ENCODE measurements around the gene DIP2C. TPM values are rescaled to one million over a fixed set of nuclear protein-coding genes. Genes with fewer than 3 reads are reported as not detected.

DIP2C gene
- total RNA-seq, 2 donors from 2014 or later = 21.1 to 23.8 TPM

DNA sequence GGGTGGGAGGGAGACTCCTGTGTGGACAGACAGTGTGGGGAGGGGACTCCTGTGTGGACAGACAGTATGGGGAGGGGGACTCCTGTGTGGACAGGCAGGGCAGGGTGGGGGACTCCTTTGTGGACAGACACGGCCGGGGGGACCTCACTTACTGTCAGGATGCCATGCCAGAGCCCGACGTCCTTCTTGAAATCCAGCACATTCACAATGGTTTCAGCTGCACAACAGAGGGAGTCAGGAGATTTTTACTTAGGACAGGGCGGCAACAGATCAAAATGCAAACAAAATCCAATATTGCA is 301.9 kb downstream of the DIP2C start:
- Histone ChIP-seq H3K4me3 (no peak overlapping the region), H3K27me3 (no peaks in the 10 kb centered on the region), H3K36me3 (peaks cover 58% of the 10 kb centered on the region), H3K4me1 (no peaks in the 10 kb centered on the region), H3K9me3 (no peaks in the 10 kb centered on the region), H3K27ac (peak overlapping the region in 1 of 2 donors; percentile 3)
- DNase-seq (ENCODE audit: low spot score) = no peak
- no peak for TF ChIP-seq CTCF (IDR thresholded peaks at IDR 0.05)

DNA sequence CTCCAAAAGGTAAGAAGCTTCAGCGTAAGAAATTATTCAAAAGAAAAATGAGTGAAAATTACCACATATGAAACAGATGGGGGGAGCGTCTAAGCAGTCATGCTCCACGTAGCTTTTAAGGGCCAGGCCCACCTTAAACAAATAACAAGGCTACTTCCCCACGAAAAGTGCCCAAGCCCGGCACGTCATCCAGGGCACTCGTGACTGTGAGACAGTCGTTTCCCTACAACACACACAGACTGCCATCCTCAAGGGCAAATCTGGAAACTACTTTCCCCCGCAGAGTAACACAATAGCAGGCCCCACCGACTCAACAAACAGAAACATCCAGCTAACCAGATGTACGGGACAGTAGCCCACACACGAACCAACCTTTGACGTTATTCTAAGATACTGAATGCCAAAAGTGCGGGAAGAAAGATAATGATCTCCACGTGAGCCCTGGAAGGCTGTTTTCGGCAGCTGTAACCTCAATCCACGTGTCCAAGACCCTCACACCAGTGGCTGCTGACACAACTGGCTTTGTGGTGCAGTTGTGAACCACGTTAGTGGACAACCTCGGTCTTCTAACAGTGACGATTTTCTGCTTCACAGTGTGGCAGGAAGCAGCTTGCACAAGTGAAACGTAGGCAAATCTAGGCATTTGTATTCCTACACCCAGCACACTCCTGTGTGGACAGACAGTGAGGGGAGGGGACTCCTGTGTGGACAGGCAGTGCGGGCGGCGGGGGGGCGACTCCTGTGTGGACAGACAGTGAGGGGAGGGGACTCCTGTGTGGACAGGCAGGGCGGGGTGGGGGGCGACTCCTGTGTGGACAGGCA is 302.5 kb downstream of the DIP2C start:
- Histone ChIP-seq H3K27me3 (no peaks in the 10 kb centered on the region), H3K4me1 (no peaks in the 10 kb centered on the region), H3K4me3 (no peak overlapping the region), H3K27ac (peak overlapping the region in 1 of 2 donors; percentile 3), H3K9me3 (no peaks in the 10 kb centered on the region), H3K36me3 (peaks cover 64% of the 10 kb centered on the region)
- no peak for TF ChIP-seq CTCF (IDR thresholded peaks at IDR 0.05)
- DNase-seq (ENCODE audit: low spot score) = no peak

- Histone ChIP-seq H3K27ac (no peak overlapping the region), H3K36me3 (peaks cover 66% of the 10 kb centered on the region), H3K9me3 (no peaks in the 10 kb centered on the region), H3K27me3 (no peaks in the 10 kb centered on the region), H3K4me3 (no peak overlapping the region), H3K4me1 (no peaks in the 10 kb centered on the region)
- no peak for DNase-seq (ENCODE audit: low spot score)
- TF ChIP-seq CTCF (IDR thresholded peaks at IDR 0.05) = no peak
These were observed 303.7 kb downstream of the DIP2C start for GRCh38 chr10:385571-386300.

DNA sequence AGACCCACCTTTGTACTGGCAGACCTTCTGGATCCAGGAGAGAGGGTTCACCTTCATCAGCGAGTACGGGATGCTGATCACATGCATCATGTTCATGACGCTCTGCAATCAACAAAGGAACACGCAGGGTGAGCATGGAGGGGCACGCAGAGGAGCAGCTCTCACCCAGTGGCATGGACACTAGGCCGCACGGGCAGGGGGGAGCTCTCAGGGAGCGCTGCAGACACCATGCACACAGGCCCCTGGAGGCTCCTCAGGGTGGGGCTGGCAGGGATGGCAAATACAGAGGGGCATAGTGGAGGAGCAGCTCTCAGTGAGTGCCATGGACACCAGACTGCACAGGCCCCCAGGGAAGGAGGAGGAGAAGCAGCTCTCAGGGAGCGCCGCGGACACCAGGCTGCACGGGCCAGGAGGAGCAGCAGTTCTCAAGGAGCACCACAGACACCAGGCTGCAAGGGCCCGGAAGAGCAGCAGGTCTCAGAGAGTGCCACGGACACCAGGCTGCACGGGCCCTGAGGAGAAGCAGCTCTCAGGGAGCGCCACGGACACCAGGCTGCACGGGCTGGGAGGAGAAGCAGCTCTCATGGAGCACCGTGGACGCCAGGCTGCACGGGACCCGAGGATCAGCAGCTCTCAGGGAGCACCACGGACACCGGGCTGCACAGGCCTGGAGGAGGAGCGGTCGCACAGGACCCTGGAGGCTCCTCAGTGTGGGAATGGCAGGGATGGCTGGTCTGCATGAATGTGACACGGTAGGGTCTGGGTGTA is 304.7 kb downstream of the DIP2C start:
- peaks cover 60% of the 10 kb centered on the region for H3K36me3 ChIP-seq
- no peak for DNase-seq (ENCODE audit: low spot score)
- TF ChIP-seq CTCF (IDR thresholded peaks at IDR 0.05) = no peak

DNA sequence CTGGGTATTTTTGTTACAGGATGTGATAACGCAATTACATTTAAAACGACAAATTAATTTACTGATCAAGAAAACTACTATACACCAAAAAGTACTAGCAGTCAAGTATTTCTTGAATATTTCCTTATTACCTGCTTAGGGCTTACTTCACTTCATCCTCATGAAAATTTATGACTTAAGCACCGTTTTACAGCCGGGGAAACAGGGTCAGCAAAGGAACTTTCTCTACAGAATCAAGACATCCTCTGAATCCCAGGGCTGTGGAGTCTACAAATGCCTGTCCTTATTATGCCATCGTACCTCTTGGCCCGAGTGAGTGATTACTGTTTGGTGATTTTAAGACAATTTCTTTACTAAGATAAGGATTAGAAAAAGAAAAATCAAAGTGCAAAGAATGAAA is 305.9 kb downstream of the DIP2C start:
- Histone ChIP-seq H3K27ac (no peak overlapping the region), H3K4me3 (no peak overlapping the region), H3K9me3 (no peaks in the 10 kb centered on the region), H3K27me3 (no peaks in the 10 kb centered on the region), H3K4me1 (no peaks in the 10 kb centered on the region), H3K36me3 (peaks cover 59% of the 10 kb centered on the region)
- no peak for DNase-seq (ENCODE audit: low spot score)
- no peak for TF ChIP-seq CTCF (IDR thresholded peaks at IDR 0.05)

More for the DNA sequence above, 304.7 kb downstream of the DIP2C start:
- H3K9me3 ChIP-seq = no peaks in the 10 kb centered on the region
- H3K4me1 ChIP-seq = no peaks in the 10 kb centered on the region
- no peak overlapping the region for H3K4me3 ChIP-seq
- no peaks in the 10 kb centered on the region for H3K27me3 ChIP-seq
- H3K27ac ChIP-seq = no peak overlapping the region
